ENCODE measurements around the gene ADGRL2. TPM values are rescaled to one million over a fixed set of nuclear protein-coding genes. Genes with fewer than 3 reads are reported as not detected.

ADGRL2 gene
- total RNA-seq, 1 donor from 2014 or later, result 52.5 TPM

DNA sequence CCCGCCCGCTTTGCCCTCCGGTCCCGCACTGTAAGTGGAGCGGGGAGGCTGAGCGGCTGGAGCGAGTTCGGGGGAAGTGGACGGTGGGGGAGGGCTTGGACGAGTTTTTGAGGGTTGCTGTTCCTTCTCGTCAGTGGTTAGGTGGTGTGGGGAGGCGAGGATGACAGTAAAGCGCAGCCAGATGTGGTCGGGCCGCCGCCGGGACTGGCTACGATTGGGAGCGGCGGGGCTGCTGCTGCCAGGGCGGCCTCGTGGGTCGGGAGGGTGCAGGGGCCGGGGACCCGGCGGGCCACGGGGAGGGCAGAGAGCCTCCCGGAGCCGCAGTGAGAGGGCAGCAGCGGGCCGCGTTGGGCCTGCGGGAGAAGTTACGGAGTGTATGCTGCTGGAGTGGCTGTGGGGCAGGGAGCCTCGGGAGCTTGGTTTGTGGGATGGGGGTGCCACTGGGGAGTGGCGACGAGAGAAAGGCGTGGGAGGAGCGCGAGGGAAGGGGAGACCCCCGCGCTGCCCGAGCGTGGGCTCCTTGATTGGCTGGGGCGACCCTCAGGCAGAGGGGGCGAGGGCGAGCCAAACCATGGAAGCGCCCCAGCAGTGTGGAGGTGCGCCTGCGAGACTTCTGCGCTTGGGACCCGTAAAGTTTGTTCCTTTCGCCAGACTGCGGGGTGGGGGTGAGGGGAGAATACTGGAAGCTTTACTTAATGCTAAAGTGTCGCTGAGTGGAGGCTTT is 2.1 kb downstream of the ADGRL2 start:
- H3K36me3 ChIP-seq, result no peaks in the 10 kb centered on the region
- TF ChIP-seq, protein P1, sequence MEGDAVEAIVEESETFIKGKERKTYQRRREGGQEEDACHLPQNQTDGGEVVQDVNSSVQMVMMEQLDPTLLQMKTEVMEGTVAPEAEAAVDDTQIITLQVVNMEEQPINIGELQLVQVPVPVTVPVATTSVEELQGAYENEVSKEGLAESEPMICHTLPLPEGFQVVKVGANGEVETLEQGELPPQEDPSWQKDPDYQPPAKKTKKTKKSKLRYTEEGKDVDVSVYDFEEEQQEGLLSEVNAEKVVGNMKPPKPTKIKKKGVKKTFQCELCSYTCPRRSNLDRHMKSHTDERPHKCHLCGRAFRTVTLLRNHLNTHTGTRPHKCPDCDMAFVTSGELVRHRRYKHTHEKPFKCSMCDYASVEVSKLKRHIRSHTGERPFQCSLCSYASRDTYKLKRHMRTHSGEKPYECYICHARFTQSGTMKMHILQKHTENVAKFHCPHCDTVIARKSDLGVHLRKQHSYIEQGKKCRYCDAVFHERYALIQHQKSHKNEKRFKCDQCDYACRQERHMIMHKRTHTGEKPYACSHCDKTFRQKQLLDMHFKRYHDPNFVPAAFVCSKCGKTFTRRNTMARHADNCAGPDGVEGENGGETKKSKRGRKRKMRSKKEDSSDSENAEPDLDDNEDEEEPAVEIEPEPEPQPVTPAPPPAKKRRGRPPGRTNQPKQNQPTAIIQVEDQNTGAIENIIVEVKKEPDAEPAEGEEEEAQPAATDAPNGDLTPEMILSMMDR (IDR thresholded peaks at IDR 0.05; ENCODE audit: borderline replicate concordance), result peak; percentile 72
- intact Hi-C loops (cut with micrococcal nuclease), result no loop called here
- H3K27ac ChIP-seq (replicated peaks), result peak overlapping the region; percentile 99
- H3K27me3 ChIP-seq (ENCODE audit: low read depth), result no peaks in the 10 kb centered on the region
- H3K9me3 ChIP-seq (replicated peaks), result no peaks in the 10 kb centered on the region
- peaks cover 75% of the 10 kb centered on the region for H3K4me1 ChIP-seq
- DNase-seq, result peak; percentile 80
- peak overlapping the region; percentile 95 for H3K4me3 ChIP-seq

DNA sequence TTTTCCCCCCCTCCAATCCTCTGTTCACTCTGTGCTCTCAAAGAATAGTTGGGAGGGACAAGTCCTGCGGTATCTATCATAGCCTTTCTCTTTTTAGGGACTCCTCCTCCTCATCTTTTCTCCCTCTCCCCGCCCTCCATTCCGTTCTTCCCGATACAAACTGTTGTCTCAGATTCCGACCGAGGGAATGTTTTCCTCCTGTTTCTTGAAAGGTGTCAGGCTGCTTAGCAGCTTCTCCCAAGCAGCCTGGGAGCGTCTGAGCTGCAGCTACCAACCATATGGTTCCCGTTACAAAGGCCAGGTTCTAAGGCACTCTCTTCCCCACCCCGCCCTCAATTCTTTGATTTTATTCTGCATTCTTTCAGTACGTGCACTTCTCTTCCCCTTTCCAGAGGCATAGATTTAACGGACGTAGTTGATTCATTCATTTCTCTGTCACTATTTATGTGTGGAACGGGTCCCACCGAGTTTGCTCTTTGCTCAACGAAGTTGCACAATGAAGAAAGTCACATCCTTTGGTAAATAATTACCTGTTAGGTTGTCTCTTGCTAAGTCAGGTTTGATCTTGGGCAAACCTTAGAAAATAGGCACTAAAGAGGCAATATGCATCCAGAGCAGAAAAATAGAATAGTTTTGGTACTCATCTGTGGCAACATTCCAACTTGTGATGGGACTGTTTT is 2.8 kb downstream of the ADGRL2 start:
- Histone ChIP-seq H3K4me1 (peaks cover 82% of the 10 kb centered on the region), H3K27ac (replicated peaks) (peak overlapping the region; percentile 99), H3K4me3 (peak overlapping the region; percentile 95), H3K27me3 (ENCODE audit: low read depth) (no peaks in the 10 kb centered on the region), H3K36me3 (no peaks in the 10 kb centered on the region), H3K9me3 (replicated peaks) (no peaks in the 10 kb centered on the region)
- intact Hi-C loops (cut with micrococcal nuclease), result no loop called here
- DNase-seq, result no peak
- TF ChIP-seq, protein P1 (IDR thresholded peaks at IDR 0.05; ENCODE audit: borderline replicate concordance), result no peak

DNA sequence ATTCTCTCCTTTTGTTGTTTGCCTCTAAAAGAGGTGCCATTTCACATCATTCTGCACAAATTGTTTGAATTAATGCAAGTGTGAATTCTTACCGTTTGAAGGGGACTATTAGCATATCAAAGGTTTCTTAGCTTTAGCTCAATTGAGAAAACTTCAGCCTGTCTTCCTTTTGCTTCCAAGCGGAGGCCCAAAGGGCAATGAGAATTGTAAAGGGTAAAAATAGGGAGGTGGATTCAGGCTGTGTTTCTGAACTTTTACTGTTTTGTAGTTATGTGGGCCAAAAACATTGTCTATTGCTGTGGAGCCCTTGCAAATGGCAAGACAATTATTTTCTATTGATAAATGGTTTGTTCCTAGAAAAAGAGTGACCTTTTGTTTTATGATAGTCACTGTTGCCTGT is 3.6 kb downstream of the ADGRL2 start:
- H3K27me3 ChIP-seq (ENCODE audit: low read depth), result no peaks in the 10 kb centered on the region
- H3K4me1 ChIP-seq, result peaks cover 86% of the 10 kb centered on the region
- no peak for DNase-seq
- intact Hi-C loops (cut with micrococcal nuclease), result no loop called here
- no peaks in the 10 kb centered on the region for H3K9me3 ChIP-seq (replicated peaks)
- peak overlapping the region; percentile 95 for H3K4me3 ChIP-seq
- TF ChIP-seq, protein P1 (IDR thresholded peaks at IDR 0.05; ENCODE audit: borderline replicate concordance), result no peak
- no peaks in the 10 kb centered on the region for H3K36me3 ChIP-seq
- peak overlapping the region; percentile 99 for H3K27ac ChIP-seq (replicated peaks)

DNA sequence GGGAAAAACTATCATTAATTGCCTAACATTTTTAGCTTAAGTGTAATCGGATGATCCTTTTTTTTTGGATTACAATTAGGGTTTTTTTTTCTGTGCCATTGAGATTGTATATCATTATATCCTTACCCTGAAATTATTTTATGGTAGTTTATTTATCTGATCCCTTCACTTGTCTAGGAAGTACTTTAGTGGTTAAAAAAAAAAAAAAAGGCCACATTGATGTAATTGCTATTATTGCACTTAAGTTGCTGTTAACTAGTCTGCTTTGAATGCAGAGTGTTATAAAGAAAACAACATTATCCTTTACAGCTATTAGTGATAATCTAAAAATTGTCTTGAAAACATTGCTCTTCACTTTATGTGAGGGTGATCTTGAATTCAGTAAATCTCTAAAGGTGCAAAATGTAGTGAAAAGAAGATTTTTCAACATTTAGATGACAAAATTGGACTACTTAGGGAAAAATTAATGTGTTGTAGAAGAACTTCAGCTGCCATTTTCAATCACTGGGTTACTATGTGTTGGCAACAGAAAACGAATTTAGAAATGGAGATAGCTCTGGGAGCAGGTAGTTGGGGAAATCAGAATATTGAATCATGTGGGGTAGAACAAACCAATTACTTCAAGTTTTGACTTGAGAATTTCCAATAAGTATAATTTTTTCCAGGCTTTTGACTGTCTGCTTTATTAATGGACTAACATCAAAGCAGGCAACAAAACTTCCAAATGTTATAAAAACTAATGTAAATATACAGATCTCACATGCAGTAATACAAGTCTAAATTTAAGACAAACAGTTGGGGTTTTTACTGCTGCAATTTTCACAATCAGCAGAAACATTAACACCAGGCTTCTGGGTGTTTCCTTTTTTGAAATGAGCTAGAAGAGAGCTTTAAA is 5.0 kb downstream of the ADGRL2 start:
- Histone ChIP-seq H3K9me3 (replicated peaks) (no peaks in the 10 kb centered on the region), H3K36me3 (no peaks in the 10 kb centered on the region), H3K27ac (replicated peaks) (peak overlapping the region; percentile 99), H3K27me3 (ENCODE audit: low read depth) (no peaks in the 10 kb centered on the region), H3K4me3 (peak overlapping the region; percentile 95), H3K4me1 (peaks cover 88% of the 10 kb centered on the region)
- intact Hi-C loops (cut with micrococcal nuclease), result no loop called here
- DNase-seq, result no peak
- TF ChIP-seq, protein P1 (IDR thresholded peaks at IDR 0.05; ENCODE audit: borderline replicate concordance), result no peak

DNA sequence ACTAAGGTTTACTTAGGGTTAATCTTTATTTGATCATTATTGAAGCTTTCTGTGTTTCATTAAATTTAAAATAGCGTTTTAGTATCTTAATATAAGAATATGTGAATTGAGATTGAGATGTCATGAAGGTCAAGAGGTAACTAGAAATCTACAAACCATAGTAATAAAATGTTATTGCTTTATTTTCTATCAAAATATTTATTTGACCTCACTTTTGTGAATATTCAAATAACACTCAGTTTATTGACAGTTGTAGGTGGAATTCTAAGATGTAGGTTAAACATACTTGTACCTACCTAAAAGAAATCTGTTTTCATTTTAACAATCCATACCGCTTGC is 5.7 kb downstream of the ADGRL2 start:
- Histone ChIP-seq H3K4me1 (peaks cover 93% of the 10 kb centered on the region), H3K27ac (replicated peaks) (peak overlapping the region; percentile 99), H3K4me3 (peak overlapping the region; percentile 95), H3K9me3 (replicated peaks) (no peaks in the 10 kb centered on the region), H3K27me3 (ENCODE audit: low read depth) (no peaks in the 10 kb centered on the region), H3K36me3 (no peaks in the 10 kb centered on the region)
- intact Hi-C loops (cut with micrococcal nuclease), result no loop called here
- TF ChIP-seq, protein P1 (IDR thresholded peaks at IDR 0.05; ENCODE audit: borderline replicate concordance), result no peak
- no peak for DNase-seq
